HCT116 (cell line): ENCODE measurements around the gene DMD. TPM values are rescaled to one million over a fixed set of nuclear protein-coding genes. Genes with fewer than 3 reads are reported as not detected.

Experiments
- ATAC-seq: fragments of 200-7000 bp; cut with Tn5 transposase; 2 replicates; pipeline ENCODE4 v1.9.1; 2020; ENCODE audit warnings: mild to moderate bottlenecking, moderate library complexity
- BruUV-seq: library from RNA; stranded (reverse); fragments of 400-500 nt; replicated peaks from 2 replicates; lab custom pipeline; 2021; lab: Mats Ljungman, UMichigan
- CTCF ChIA-PET: fragments of 300-600 bp; sonication (Branson Sonifier 250); formaldehyde crosslinking; loops from one replicate; lab custom pipeline; 2021; ENCODE audit warnings: antibody characterized with exemption; lab: Charles Lee
- POLR2A ChIA-PET: fragments of 300-600, 350-600 bp; sonication (Branson Sonifier 250); formaldehyde crosslinking; loops from one replicate; lab custom pipeline; 2021; ENCODE audit warnings: antibody characterized with exemption; lab: Charles Lee
- RAD21 ChIA-PET, 2 experiments: fragments of 300-600 bp; sonication (Branson Sonifier 250); formaldehyde crosslinking; loops; one replicate each; lab custom pipeline; 2023; ENCODE audit warnings: low total read pairs in 2 of 2; ENCODE audit not compliant: uncharacterized antibody in 2 of 2, unreplicated experiment in 2 of 2, low non-redundant PET in 1 of 2; lab: Charles Lee
- DNase-seq: peaks from one replicate; pipeline ENCODE4 v3.0.0-alpha.2; 2010; ENCODE audit warnings: low read depth, low spot score
- H2AFZ ChIP-seq: fragments of 200-600 bp; shearing (Covaris generic), sonication (generic); 2 replicates; pipeline ENCODE4 v1.6.1; 2017; ENCODE audit warnings: low read depth, mixed run types, mixed read lengths, antibody characterized with exemption, low read length; ENCODE audit not compliant: poor library complexity, severe bottlenecking
- H3K27ac ChIP-seq: 2 replicates; pipeline ENCODE4 v1.5.1; 2012; ENCODE audit warnings: low read depth, low read length
- H3K27me3 ChIP-seq: fragments of 200-600 bp; sonication (generic); 2 replicates; pipeline ENCODE4 v1.6.1; 2016; ENCODE audit warnings: mixed run types, low read length, mixed read lengths; ENCODE audit not compliant: insufficient read depth
- H3K36me3 ChIP-seq, 2 experiments: fragments of 200-500 bp in 1 of 2; fragments of 200-600 bp in 1 of 2; sonication (Bioruptor generic) in 1 of 2; sonication (generic) in 1 of 2; 2 replicates each; pipeline versions ENCODE4 v1.5.1 to v1.6.1; 2014 to 2016; ENCODE audit warnings: low read length in 2 of 2, inconsistent platforms in 1 of 2, mixed read lengths in 1 of 2, mixed run types in 1 of 2; ENCODE audit not compliant: insufficient read depth in 2 of 2, control insufficient read depth in 1 of 2
- H3K4me1 ChIP-seq, 2 experiments: fragments of 200-600 bp in 1 of 2; sonication (generic) in 1 of 2; 2 replicates each; pipeline versions ENCODE4 v1.5.1 to v1.6.1; 2012 to 2017; ENCODE audit warnings: low read length in 2 of 2, inconsistent platforms in 1 of 2, mild to moderate bottlenecking in 1 of 2, mixed read lengths in 1 of 2, mixed run types in 1 of 2, moderate library complexity in 1 of 2; ENCODE audit not compliant: insufficient read depth in 2 of 2, control insufficient read depth in 1 of 2
- H3K4me2 ChIP-seq: fragments of 200-600 bp; sonication (generic); 2 replicates; pipeline ENCODE4 v1.6.1; 2017; ENCODE audit warnings: mixed run types, low read length, mixed read lengths
- H3K4me3 ChIP-seq, 2 experiments: fragments of 200-600 bp in 1 of 2; sonication (generic) in 1 of 2; replicated peaks in 1 of 2; 2 replicates each; pipeline ENCODE4 v1.5.1; 2011 to 2016; ENCODE audit warnings: low read length in 2 of 2, control low read depth in 1 of 2, low read depth in 1 of 2, mild to moderate bottlenecking in 1 of 2, mixed read lengths in 1 of 2, mixed run types in 1 of 2
- H3K79me2 ChIP-seq: fragments of 200-600 bp; sonication (generic); 2 replicates; pipeline ENCODE4 v1.6.1; 2017; ENCODE audit warnings: mild to moderate bottlenecking, mixed run types, low read length, moderate library complexity, mixed read lengths; ENCODE audit not compliant: insufficient read depth
- H3K9ac ChIP-seq: fragments of 200-600 bp; sonication (generic); 2 replicates; pipeline ENCODE4 v1.6.1; 2016; ENCODE audit warnings: low read length, mixed read lengths
- H3K9me2 ChIP-seq: fragments of 200-600 bp; sonication (generic), shearing (Covaris generic); 2 replicates; pipeline ENCODE4 v1.6.1; 2017; ENCODE audit warnings: mixed run types, mild to moderate bottlenecking, moderate library complexity; ENCODE audit not compliant: insufficient read depth
- H3K9me3 ChIP-seq, 2 experiments: fragments of 200-500 bp in 1 of 2; fragments of 200-600 bp in 1 of 2; sonication (Bioruptor generic) in 1 of 2; sonication (generic) in 1 of 2; 2 replicates each; pipeline ENCODE4 v1.6.1; 2014 to 2017; ENCODE audit warnings: low read length in 2 of 2, mixed read lengths in 2 of 2, inconsistent platforms in 1 of 2, low read depth in 1 of 2, mild to moderate bottlenecking in 1 of 2, mixed run types in 1 of 2, moderate library complexity in 1 of 2; ENCODE audit not compliant: control insufficient read depth in 1 of 2, insufficient read depth in 1 of 2
- H4K20me1 ChIP-seq: fragments of 200-600 bp; sonication (generic), shearing (Covaris generic); 2 replicates; pipeline ENCODE4 v1.6.1; 2017; ENCODE audit warnings: mixed run types, mild to moderate bottlenecking, moderate library complexity; ENCODE audit not compliant: insufficient read depth
- CBX3 ChIP-seq: IDR thresholded peaks from 2 replicates; pipeline ENCODE4 v1.6.1; 2012; ENCODE audit warnings: low read depth
- EGR1 ChIP-seq: IDR thresholded peaks from 2 replicates; pipeline ENCODE4 v1.6.1; 2012; ENCODE audit warnings: low read depth
- ELF1 ChIP-seq: IDR thresholded peaks from 2 replicates; pipeline ENCODE4 v1.6.1; 2012; ENCODE audit warnings: low read depth, borderline replicate concordance
- EZH2 ChIP-seq: fragments of 200-600 bp; sonication (generic); IDR thresholded peaks from 2 replicates; pipeline ENCODE4 v1.6.1; 2017; ENCODE audit warnings: antibody characterized with exemption, mixed run types
- FOSL1 ChIP-seq: IDR thresholded peaks from 2 replicates; pipeline ENCODE4 v1.6.1; 2012; ENCODE audit warnings: low read depth
- POLR2A ChIP-seq: IDR thresholded peaks from 2 replicates; pipeline ENCODE4 v1.7.0; 2011; ENCODE audit warnings: borderline replicate concordance; ENCODE audit not compliant: insufficient read depth, insufficient read length; ENCODE audit errors: extremely low read depth
- POLR2AphosphoS5 ChIP-seq: IDR thresholded peaks from 2 replicates; pipeline ENCODE4 v1.6.1; 2011; ENCODE audit warnings: mild to moderate bottlenecking, low read depth, low read length, moderate library complexity
- SP1 ChIP-seq: IDR thresholded peaks from 2 replicates; pipeline ENCODE4 v1.6.1; 2012; ENCODE audit warnings: low read depth
- intact Hi-C: fragments of 100-400 bp; cut with micrococcal nuclease; formaldehyde crosslinking; loops from 2 replicates; pipeline ENCODE4 v1.10.0; 2022
- total RNA-seq: library from RNA; stranded (reverse); gene quantifications from one replicate; pipeline ENCODE4 v1.2.1, GENCODE V29; 2021; ENCODE audit not compliant: unreplicated experiment
- TF ChIP-seq, protein P1 (sequence below): IDR thresholded peaks from 2 replicates; pipeline ENCODE4 v1.6.1; 2012; ENCODE audit warnings: low read depth

DMD gene
- total RNA-seq, 1 experiment from 2014 or later: 0.05 TPM

DNA sequence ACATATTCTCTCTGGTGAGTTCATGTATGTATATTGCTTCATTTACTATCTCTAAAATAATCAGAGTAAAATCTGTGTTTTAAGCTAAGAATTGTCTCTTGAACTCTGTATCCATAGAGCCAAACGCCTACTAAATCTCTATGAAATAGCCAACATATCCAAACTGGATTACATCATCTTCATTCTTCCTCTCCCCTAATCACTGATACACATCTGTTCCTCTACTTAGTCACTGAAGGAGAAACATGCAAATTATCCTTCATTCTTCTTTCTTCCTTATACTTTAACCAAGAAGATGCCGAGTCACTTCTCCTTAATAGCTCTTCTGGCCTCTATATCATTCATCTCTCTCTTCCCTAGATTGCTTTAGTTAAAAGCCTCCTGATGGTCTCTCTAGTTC is 1509.1 kb downstream of the DMD start:
- no peak for ATAC-seq
- POLR2A ChIA-PET: no interaction called here

More for the DNA sequence above, 1509.1 kb downstream of the DMD start:
- Histone ChIP-seq H3K27ac (no peak overlapping the region), H3K4me3 (no peak overlapping the region), H4K20me1 (no peaks in the 10 kb centered on the region), H3K9me2 (no peaks in the 10 kb centered on the region), H3K9me3 (no peaks in the 10 kb centered on the region), H2AFZ (no peak overlapping the region), H3K36me3 (no peaks in the 10 kb centered on the region), H3K27me3 (no peaks in the 10 kb centered on the region), H3K9ac (no peak overlapping the region), H3K4me1 (no peaks in the 10 kb centered on the region), H3K79me2 (no peaks in the 10 kb centered on the region), H3K4me2 (no peak overlapping the region)
- CTCF ChIA-PET: no interaction called here
- TF ChIP-seq POLR2A (no peak), CBX3 (no peak), SP1 (no peak), ELF1 (no peak), FOSL1 (no peak), POLR2AphosphoS5 (no peak), EZH2 (no peak), EGR1 (no peak)
- TF ChIP-seq, protein P1, sequence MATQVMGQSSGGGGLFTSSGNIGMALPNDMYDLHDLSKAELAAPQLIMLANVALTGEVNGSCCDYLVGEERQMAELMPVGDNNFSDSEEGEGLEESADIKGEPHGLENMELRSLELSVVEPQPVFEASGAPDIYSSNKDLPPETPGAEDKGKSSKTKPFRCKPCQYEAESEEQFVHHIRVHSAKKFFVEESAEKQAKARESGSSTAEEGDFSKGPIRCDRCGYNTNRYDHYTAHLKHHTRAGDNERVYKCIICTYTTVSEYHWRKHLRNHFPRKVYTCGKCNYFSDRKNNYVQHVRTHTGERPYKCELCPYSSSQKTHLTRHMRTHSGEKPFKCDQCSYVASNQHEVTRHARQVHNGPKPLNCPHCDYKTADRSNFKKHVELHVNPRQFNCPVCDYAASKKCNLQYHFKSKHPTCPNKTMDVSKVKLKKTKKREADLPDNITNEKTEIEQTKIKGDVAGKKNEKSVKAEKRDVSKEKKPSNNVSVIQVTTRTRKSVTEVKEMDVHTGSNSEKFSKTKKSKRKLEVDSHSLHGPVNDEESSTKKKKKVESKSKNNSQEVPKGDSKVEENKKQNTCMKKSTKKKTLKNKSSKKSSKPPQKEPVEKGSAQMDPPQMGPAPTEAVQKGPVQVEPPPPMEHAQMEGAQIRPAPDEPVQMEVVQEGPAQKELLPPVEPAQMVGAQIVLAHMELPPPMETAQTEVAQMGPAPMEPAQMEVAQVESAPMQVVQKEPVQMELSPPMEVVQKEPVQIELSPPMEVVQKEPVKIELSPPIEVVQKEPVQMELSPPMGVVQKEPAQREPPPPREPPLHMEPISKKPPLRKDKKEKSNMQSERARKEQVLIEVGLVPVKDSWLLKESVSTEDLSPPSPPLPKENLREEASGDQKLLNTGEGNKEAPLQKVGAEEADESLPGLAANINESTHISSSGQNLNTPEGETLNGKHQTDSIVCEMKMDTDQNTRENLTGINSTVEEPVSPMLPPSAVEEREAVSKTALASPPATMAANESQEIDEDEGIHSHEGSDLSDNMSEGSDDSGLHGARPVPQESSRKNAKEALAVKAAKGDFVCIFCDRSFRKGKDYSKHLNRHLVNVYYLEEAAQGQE: no peak
- RAD21 ChIA-PET: no interaction called here
- intact Hi-C loops: no loop called here
- no TSS peak for BruUV-seq
- no peak for DNase-seq
